HepG2 (cell line): ENCODE results near the gene MAPKAPK3. TPM values are rescaled to one million over a fixed set of nuclear protein-coding genes. Genes with fewer than 3 reads are reported as not detected.

Experiments used
- KDM6A ChIP-seq: IDR thresholded peaks from 2 replicates; pipeline ENCODE4 v1.6.1; 2016; ENCODE audit warnings: low read depth
- PLRG1 ChIP-seq: fragments of 450-650 bp; conservative IDR thresholded peaks from 2 replicates; pipeline ENCODE4 v1.6.1; 2016
- RARG ChIP-seq: sonication (generic); formaldehyde crosslinking; IDR thresholded peaks from 2 replicates; pipeline ENCODE4 v1.4.0; 2020; ENCODE audit warnings: low read depth, mild to moderate bottlenecking, missing genetic modification reagents
- ZNF3 ChIP-seq: IDR thresholded peaks from 2 replicates; pipeline ENCODE4 v1.7.0; 2017; ENCODE audit warnings: inconsistent platforms
- ZNF446 ChIP-seq: sonication (generic); formaldehyde crosslinking; IDR thresholded peaks from 2 replicates; pipeline ENCODE4 v1.5.0; 2020; ENCODE audit warnings: mild to moderate bottlenecking, missing genetic modification reagents
- ZNF737 ChIP-seq: sonication (generic); formaldehyde crosslinking; IDR thresholded peaks from 2 replicates; pipeline ENCODE4 v1.5.0; 2020; ENCODE audit warnings: missing genetic modification reagents, mild to moderate bottlenecking, borderline replicate concordance
- polyA plus RNA-seq, 8 experiments: library from polyadenylated mRNA; depleted of rRNA in 3 of 8; stranded (reverse) in 7 of 8; unstranded in 1 of 8; fragments of >200 nt; fragmentation: Illumina TruSeq in 4 of 8; extraction: Trizol in 4 of 8; gene quantifications; 2 replicates each; pipeline versions ENCODE4 v1.2.1 to v1.2.3, GENCODE V29; 2011 to 2016; ENCODE audit warnings: low read depth in 4 of 8, missing spikeins in 1 of 8, mixed read lengths in 1 of 8; ENCODE audit not compliant: insufficient read depth in 1 of 8
- total RNA-seq, 5 experiments: library from RNA; depleted of rRNA; stranded (reverse); fragments of >200 nt; fragmentation: Illumina TruSeq; extraction: Trizol; gene quantifications; 2 replicates each; pipeline ENCODE4 v1.2.3, GENCODE V29; 2016; ENCODE audit warnings: low read depth in 1 of 5
- TF ChIP-seq, protein P1 (sequence below): IDR thresholded peaks from 2 replicates; pipeline ENCODE4 v1.4.0; 2020; ENCODE audit warnings: mild to moderate bottlenecking, missing genetic modification reagents
- TF ChIP-seq, protein P2 (sequence below): IDR thresholded peaks from 2 replicates; pipeline ENCODE4 v1.6.1; 2018; ENCODE audit warnings: missing genetic modification reagents
- TF ChIP-seq, protein P3 (sequence below): IDR thresholded peaks from 2 replicates; pipeline ENCODE4 v1.6.1; 2016; ENCODE audit warnings: low read depth, missing genetic modification reagents, missing compliant biosample characterization
- TF ChIP-seq, protein P4 (sequence below): sonication (generic); formaldehyde crosslinking; IDR thresholded peaks from 2 replicates; pipeline ENCODE4 v1.4.0; 2020; ENCODE audit warnings: missing genetic modification reagents
- TF ChIP-seq, protein P5 (sequence below), 2 experiments: sonication (generic) in 1 of 2; formaldehyde crosslinking in 1 of 2; IDR thresholded peaks; 2 replicates each; pipeline versions ENCODE4 v1.4.0 to v1.6.1; 2016 to 2020; ENCODE audit warnings: borderline replicate concordance in 1 of 2, low read depth in 1 of 2, mild to moderate bottlenecking in 1 of 2, missing genetic modification reagents in 1 of 2

MAPKAPK3 gene
- total and polyA plus RNA-seq, 2 of the 13 experiments (the other 11 are each of a cell fraction or from before 2014, with no cell fraction given), result 39.9 to 41.2 TPM

DNA sequence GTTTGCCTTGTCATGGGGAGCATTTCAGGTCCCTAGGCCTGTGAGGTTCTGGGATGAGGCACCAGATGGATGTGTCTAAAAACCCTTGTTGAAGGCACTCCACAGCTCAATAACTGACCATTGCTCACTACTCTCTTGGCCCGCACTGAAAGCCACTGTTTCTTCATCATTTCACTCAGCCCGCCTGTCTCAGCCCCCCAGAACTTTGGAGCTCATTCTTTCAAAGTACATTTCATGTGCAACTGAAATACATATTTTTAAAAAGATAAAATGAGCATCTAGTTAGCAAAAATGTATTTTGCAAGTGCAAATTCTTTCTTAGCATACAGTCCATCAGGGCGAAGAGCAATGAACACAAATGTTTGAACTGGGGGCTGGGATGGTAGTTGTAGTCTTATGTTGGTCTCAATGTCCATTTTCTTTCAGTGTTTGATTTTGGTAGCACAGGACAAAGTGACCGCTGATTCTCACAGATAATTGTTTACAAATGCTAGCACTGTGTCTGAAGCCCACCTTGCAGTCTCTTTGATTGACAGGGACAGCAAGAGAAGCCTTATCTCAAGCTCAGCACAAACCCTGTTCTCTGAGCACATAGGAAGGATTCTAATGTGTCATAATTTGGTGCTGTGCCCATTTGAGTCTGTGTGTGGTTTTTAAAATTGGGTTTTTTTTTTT lies 28.1 kb upstream of the MAPKAPK3 start (continued):
- TF ChIP-seq, protein P1, sequence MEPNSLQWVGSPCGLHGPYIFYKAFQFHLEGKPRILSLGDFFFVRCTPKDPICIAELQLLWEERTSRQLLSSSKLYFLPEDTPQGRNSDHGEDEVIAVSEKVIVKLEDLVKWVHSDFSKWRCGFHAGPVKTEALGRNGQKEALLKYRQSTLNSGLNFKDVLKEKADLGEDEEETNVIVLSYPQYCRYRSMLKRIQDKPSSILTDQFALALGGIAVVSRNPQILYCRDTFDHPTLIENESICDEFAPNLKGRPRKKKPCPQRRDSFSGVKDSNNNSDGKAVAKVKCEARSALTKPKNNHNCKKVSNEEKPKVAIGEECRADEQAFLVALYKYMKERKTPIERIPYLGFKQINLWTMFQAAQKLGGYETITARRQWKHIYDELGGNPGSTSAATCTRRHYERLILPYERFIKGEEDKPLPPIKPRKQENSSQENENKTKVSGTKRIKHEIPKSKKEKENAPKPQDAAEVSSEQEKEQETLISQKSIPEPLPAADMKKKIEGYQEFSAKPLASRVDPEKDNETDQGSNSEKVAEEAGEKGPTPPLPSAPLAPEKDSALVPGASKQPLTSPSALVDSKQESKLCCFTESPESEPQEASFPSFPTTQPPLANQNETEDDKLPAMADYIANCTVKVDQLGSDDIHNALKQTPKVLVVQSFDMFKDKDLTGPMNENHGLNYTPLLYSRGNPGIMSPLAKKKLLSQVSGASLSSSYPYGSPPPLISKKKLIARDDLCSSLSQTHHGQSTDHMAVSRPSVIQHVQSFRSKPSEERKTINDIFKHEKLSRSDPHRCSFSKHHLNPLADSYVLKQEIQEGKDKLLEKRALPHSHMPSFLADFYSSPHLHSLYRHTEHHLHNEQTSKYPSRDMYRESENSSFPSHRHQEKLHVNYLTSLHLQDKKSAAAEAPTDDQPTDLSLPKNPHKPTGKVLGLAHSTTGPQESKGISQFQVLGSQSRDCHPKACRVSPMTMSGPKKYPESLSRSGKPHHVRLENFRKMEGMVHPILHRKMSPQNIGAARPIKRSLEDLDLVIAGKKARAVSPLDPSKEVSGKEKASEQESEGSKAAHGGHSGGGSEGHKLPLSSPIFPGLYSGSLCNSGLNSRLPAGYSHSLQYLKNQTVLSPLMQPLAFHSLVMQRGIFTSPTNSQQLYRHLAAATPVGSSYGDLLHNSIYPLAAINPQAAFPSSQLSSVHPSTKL (CRISPR knock-in tag), result peak; percentile 51
- TF ChIP-seq ZNF737, result peak; percentile 11; the same call in 1 of the 2 replicates
- peak; percentile 29; the same call in 1 of the 2 replicates for TF ChIP-seq ZNF3 (CRISPR knock-in tag)
- no peak for TF ChIP-seq ZNF446 (CRISPR knock-in tag)
- TF ChIP-seq, protein P2, sequence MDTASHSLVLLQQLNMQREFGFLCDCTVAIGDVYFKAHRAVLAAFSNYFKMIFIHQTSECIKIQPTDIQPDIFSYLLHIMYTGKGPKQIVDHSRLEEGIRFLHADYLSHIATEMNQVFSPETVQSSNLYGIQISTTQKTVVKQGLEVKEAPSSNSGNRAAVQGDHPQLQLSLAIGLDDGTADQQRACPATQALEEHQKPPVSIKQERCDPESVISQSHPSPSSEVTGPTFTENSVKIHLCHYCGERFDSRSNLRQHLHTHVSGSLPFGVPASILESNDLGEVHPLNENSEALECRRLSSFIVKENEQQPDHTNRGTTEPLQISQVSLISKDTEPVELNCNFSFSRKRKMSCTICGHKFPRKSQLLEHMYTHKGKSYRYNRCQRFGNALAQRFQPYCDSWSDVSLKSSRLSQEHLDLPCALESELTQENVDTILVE (CRISPR knock-in tag), result 0 out of 2 replicates have a peak, but pooled peaks have one; percentile 37
- no peak for TF ChIP-seq RARG
- TF ChIP-seq, protein P3, sequence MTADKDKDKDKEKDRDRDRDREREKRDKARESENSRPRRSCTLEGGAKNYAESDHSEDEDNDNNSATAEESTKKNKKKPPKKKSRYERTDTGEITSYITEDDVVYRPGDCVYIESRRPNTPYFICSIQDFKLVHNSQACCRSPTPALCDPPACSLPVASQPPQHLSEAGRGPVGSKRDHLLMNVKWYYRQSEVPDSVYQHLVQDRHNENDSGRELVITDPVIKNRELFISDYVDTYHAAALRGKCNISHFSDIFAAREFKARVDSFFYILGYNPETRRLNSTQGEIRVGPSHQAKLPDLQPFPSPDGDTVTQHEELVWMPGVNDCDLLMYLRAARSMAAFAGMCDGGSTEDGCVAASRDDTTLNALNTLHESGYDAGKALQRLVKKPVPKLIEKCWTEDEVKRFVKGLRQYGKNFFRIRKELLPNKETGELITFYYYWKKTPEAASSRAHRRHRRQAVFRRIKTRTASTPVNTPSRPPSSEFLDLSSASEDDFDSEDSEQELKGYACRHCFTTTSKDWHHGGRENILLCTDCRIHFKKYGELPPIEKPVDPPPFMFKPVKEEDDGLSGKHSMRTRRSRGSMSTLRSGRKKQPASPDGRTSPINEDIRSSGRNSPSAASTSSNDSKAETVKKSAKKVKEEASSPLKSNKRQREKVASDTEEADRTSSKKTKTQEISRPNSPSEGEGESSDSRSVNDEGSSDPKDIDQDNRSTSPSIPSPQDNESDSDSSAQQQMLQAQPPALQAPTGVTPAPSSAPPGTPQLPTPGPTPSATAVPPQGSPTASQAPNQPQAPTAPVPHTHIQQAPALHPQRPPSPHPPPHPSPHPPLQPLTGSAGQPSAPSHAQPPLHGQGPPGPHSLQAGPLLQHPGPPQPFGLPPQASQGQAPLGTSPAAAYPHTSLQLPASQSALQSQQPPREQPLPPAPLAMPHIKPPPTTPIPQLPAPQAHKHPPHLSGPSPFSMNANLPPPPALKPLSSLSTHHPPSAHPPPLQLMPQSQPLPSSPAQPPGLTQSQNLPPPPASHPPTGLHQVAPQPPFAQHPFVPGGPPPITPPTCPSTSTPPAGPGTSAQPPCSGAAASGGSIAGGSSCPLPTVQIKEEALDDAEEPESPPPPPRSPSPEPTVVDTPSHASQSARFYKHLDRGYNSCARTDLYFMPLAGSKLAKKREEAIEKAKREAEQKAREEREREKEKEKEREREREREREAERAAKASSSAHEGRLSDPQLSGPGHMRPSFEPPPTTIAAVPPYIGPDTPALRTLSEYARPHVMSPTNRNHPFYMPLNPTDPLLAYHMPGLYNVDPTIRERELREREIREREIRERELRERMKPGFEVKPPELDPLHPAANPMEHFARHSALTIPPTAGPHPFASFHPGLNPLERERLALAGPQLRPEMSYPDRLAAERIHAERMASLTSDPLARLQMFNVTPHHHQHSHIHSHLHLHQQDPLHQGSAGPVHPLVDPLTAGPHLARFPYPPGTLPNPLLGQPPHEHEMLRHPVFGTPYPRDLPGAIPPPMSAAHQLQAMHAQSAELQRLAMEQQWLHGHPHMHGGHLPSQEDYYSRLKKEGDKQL (CRISPR knock-in tag), result peak; percentile 7; the same call in 1 of the 2 replicates
- TF ChIP-seq KDM6A, result peak; percentile 96
- TF ChIP-seq PLRG1, result no peak
- TF ChIP-seq, protein P4, sequence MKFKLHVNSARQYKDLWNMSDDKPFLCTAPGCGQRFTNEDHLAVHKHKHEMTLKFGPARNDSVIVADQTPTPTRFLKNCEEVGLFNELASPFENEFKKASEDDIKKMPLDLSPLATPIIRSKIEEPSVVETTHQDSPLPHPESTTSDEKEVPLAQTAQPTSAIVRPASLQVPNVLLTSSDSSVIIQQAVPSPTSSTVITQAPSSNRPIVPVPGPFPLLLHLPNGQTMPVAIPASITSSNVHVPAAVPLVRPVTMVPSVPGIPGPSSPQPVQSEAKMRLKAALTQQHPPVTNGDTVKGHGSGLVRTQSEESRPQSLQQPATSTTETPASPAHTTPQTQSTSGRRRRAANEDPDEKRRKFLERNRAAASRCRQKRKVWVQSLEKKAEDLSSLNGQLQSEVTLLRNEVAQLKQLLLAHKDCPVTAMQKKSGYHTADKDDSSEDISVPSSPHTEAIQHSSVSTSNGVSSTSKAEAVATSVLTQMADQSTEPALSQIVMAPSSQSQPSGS (CRISPR knock-in tag), result peak; percentile 72; the same call in 1 of the 2 replicates
- TF ChIP-seq, protein P5, sequence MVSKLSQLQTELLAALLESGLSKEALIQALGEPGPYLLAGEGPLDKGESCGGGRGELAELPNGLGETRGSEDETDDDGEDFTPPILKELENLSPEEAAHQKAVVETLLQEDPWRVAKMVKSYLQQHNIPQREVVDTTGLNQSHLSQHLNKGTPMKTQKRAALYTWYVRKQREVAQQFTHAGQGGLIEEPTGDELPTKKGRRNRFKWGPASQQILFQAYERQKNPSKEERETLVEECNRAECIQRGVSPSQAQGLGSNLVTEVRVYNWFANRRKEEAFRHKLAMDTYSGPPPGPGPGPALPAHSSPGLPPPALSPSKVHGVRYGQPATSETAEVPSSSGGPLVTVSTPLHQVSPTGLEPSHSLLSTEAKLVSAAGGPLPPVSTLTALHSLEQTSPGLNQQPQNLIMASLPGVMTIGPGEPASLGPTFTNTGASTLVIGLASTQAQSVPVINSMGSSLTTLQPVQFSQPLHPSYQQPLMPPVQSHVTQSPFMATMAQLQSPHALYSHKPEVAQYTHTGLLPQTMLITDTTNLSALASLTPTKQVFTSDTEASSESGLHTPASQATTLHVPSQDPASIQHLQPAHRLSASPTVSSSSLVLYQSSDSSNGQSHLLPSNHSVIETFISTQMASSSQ (IDR thresholded peaks at IDR 0.05; ENCODE audit: low read depth), result peak; percentile 19; the same call in 1 of the 2 replicates
- TF ChIP-seq, protein P5 (CRISPR knock-in tag; IDR thresholded peaks at IDR 0.05; ENCODE audit: borderline replicate concordance), result peak; percentile 68; the same call in 1 of the 2 replicates
